H9 (cell line): ENCODE data around the gene STARD3. TPM values are rescaled to one million over a fixed set of nuclear protein-coding genes. Genes with fewer than 3 reads are reported as not detected.

Experiments used
- DNase-seq: peaks from one replicate; pipeline ENCODE4 v3.0.0-alpha.2; 2017
- H2AFZ ChIP-seq: one replicate; pipeline ENCODE4 v1.6.1; 2013; ENCODE audit warnings: mild to moderate bottlenecking, low read length, control low read depth, moderate library complexity
- H2AK5ac ChIP-seq: 2 replicates; pipeline ENCODE4 v1.6.1; 2013; ENCODE audit warnings: low read length, control low read depth, mixed read lengths; ENCODE audit not compliant: insufficient read length
- H2BK120ac ChIP-seq: one replicate; pipeline ENCODE4 v1.6.1; 2013; ENCODE audit warnings: low read depth, mild to moderate bottlenecking, low read length, control low read depth, inconsistent platforms; ENCODE audit not compliant: poor library complexity, severe bottlenecking
- H2BK12ac ChIP-seq: 2 replicates; pipeline ENCODE4 v1.6.1; 2013; ENCODE audit warnings: low read length, control low read depth, mixed read lengths, low read depth; ENCODE audit not compliant: insufficient read length
- H2BK15ac ChIP-seq: 2 replicates; pipeline ENCODE4 v1.6.1; 2013; ENCODE audit warnings: low read depth, low read length, control low read depth
- H2BK20ac ChIP-seq: one replicate; pipeline ENCODE4 v1.6.1; 2013; ENCODE audit warnings: low read depth, mild to moderate bottlenecking, low read length, control low read depth, inconsistent platforms; ENCODE audit not compliant: poor library complexity, severe bottlenecking
- H2BK5ac ChIP-seq: 2 replicates; pipeline ENCODE4 v1.6.1; 2013; ENCODE audit warnings: low read length, control low read depth, mixed read lengths; ENCODE audit not compliant: insufficient read length
- H3K14ac ChIP-seq: 2 replicates; pipeline ENCODE4 v1.6.1; 2013; ENCODE audit warnings: low read length, control low read depth; ENCODE audit not compliant: insufficient read depth
- H3K18ac ChIP-seq: 2 replicates; pipeline ENCODE4 v1.6.1; 2013; ENCODE audit warnings: low read depth, mild to moderate bottlenecking, mixed read lengths, low read length, control low read depth; ENCODE audit not compliant: insufficient read length
- H3K23ac ChIP-seq: 2 replicates; pipeline ENCODE4 v1.6.1; 2013; ENCODE audit warnings: low read length, control low read depth, mixed read lengths, low read depth; ENCODE audit not compliant: insufficient read length
- H3K23me2 ChIP-seq: 2 replicates; pipeline ENCODE4 v1.6.1; 2013; ENCODE audit warnings: low read depth, mild to moderate bottlenecking, mixed read lengths, low read length, control low read depth; ENCODE audit not compliant: insufficient read length, poor library complexity, severe bottlenecking
- H3K27ac ChIP-seq: 2 replicates; pipeline ENCODE4 v1.5.1; 2013; ENCODE audit warnings: low read length, control low read depth, mixed read lengths, low read depth; ENCODE audit not compliant: insufficient read length
- H3K27me3 ChIP-seq: 2 replicates; pipeline ENCODE4 v1.6.1; 2013; ENCODE audit warnings: low read length, control low read depth, inconsistent platforms; ENCODE audit not compliant: insufficient read depth
- H3K4ac ChIP-seq: 2 replicates; pipeline ENCODE4 v1.6.1; 2013; ENCODE audit warnings: low read depth, mild to moderate bottlenecking, control low read depth, inconsistent platforms, low read length, moderate library complexity
- H3K4me1 ChIP-seq: 2 replicates; pipeline ENCODE4 v1.6.1; 2013; ENCODE audit warnings: low read length, control low read depth, inconsistent platforms; ENCODE audit not compliant: insufficient read depth
- H3K4me2 ChIP-seq: 2 replicates; pipeline ENCODE4 v1.6.1; 2013; ENCODE audit warnings: low read length, control low read depth, mixed read lengths; ENCODE audit not compliant: insufficient read length, insufficient read depth
- H3K56ac ChIP-seq: 2 replicates; pipeline ENCODE4 v1.6.1; 2013; ENCODE audit warnings: low read depth, mild to moderate bottlenecking, mixed read lengths, low read length, control low read depth; ENCODE audit not compliant: insufficient read length
- H3K79me1 ChIP-seq: 2 replicates; pipeline ENCODE4 v1.6.1; 2013; ENCODE audit warnings: low read depth, mild to moderate bottlenecking, moderate library complexity, low read length, control low read depth, inconsistent platforms; ENCODE audit not compliant: insufficient read depth, poor library complexity, severe bottlenecking
- H3K79me2 ChIP-seq: 2 replicates; pipeline ENCODE4 v1.6.1; 2013; ENCODE audit warnings: low read length, control low read depth, inconsistent platforms; ENCODE audit not compliant: insufficient read depth
- H3K9ac ChIP-seq: 2 replicates; pipeline ENCODE4 v1.6.1; 2013; ENCODE audit warnings: low read length, control low read depth, mixed read lengths; ENCODE audit not compliant: insufficient read length; ENCODE audit errors: extremely low read depth
- H3K9me3 ChIP-seq: one replicate; pipeline ENCODE4 v1.6.1; 2013; ENCODE audit warnings: low read depth, low read length, inconsistent platforms; ENCODE audit not compliant: control insufficient read depth
- H3T11ph ChIP-seq: one replicate; pipeline ENCODE4 v1.6.1; 2013; ENCODE audit warnings: mild to moderate bottlenecking, low read length, control low read depth, inconsistent platforms
- H4K20me1 ChIP-seq: one replicate; pipeline ENCODE4 v1.6.1; 2013; ENCODE audit not compliant: control insufficient read depth, insufficient read length, insufficient read depth
- H4K5ac ChIP-seq: 2 replicates; pipeline ENCODE4 v1.6.1; 2013; ENCODE audit warnings: low read depth, mild to moderate bottlenecking, mixed read lengths, low read length, control low read depth; ENCODE audit not compliant: insufficient read length
- H4K8ac ChIP-seq: replicated peaks from 2 replicates; pipeline ENCODE4 v1.6.1; 2013; ENCODE audit warnings: low read length, control low read depth, mixed read lengths, low read depth; ENCODE audit not compliant: insufficient read length
- H4K91ac ChIP-seq: 2 replicates; pipeline ENCODE4 v1.6.1; 2013; ENCODE audit warnings: low read depth, mild to moderate bottlenecking, moderate library complexity, mixed read lengths, low read length, control low read depth; ENCODE audit not compliant: insufficient read length
- H3K27ac Mint-ChIP-seq, 3 experiments: 2 replicates in 2 of 3; 3 replicates in 1 of 3; pipeline ENCODE4 v1.8.0; 2020 to 2021; ENCODE audit warnings: mixed read lengths in 3 of 3, mild to moderate bottlenecking in 1 of 3, moderate library complexity in 1 of 3
- H3K27me3 Mint-ChIP-seq: 2 replicates; pipeline ENCODE4 v1.8.0; 2021; ENCODE audit warnings: low read depth, mild to moderate bottlenecking, moderate library complexity, mixed read lengths
- H3K36me3 Mint-ChIP-seq, 3 experiments: 2 replicates in 2 of 3; 3 replicates in 1 of 3; pipeline ENCODE4 v1.8.0; 2020 to 2021; ENCODE audit warnings: low read depth in 3 of 3, mixed read lengths in 3 of 3; ENCODE audit not compliant: insufficient read depth in 1 of 3
- H3K4me1 Mint-ChIP-seq, 2 experiments: 2 replicates each; pipeline ENCODE4 v1.8.0; 2020; ENCODE audit warnings: mixed read lengths in 2 of 2
- H3K4me3 Mint-ChIP-seq, 2 experiments: 2 replicates in 1 of 2; 3 replicates in 1 of 2; pipeline ENCODE4 v1.8.0; 2020 to 2021; ENCODE audit warnings: mild to moderate bottlenecking in 2 of 2, mixed read lengths in 2 of 2, moderate library complexity in 1 of 2
- H3K9me3 Mint-ChIP-seq, 2 experiments: 2 replicates in 1 of 2; 3 replicates in 1 of 2; pipeline ENCODE4 v1.8.0; 2020; ENCODE audit warnings: mild to moderate bottlenecking in 2 of 2, mixed read lengths in 2 of 2, moderate library complexity in 1 of 2
- WGBS: extraction: QIAGEN DNeasy Blood & Tissue Kit; methylation state at CpG from one replicate; pipeline ENCODE4 v1.1.7; 2013; ENCODE audit warnings: missing lambda C conversion rate, low lambda C conversion rate, mixed read lengths; ENCODE audit not compliant: insufficient read length; ENCODE audit errors: extremely low coverage; 5-methylcytosine and 5-hydroxymethylcytosine counted together
- total RNA-seq: library from RNA; stranded (reverse); gene quantifications from 2 replicates; pipeline ENCODE4 v1.2.1, GENCODE V29; 2021
- TF ChIP-seq, protein P1 (sequence below): fragments of 200-600 bp; sonication (generic); conservative IDR thresholded peaks from 3 replicates; pipeline ENCODE4 v1.8.0; 2021; ENCODE audit warnings: antibody characterized with exemption, mild to moderate bottlenecking

The STARD3 gene
- total RNA-seq, 1 experiment from 2014 or later = 51.3 TPM

DNA sequence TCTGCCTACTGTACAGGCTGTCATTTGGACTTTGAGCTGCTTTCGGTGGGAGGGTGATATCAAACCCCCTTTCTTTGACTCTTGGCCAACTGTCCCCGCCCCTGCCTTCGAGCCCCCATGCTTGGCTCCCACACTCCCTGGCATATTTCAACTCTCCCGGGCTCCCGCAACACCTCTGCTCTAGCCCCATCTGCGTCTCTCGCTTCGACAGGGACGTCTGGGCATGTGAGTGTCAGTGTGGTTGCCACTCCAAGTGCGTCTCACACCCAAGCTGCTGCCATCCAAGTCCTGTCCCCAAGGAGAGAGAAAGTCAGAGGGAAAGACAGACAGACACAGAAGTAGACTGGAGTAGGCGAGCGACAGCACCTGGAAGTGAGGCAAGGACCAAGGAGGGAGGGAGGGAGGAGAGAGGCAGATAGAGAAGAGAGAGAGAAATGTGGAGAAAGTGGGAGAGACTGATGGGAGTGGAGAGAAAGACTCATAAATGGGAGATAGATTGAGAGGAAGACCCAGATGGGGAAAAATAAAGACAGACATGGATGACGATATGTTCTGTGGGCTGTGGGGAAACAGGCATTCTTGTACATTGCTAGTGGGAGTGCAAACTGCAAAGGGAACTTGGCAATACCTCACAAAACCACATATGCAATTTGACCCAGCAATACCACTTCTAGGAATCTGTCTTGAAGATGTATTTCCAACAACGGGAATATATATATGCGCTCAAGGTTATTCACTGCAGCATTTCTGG, 11.8 kb downstream of the STARD3 start:
- no peak overlapping the region for H3K4me3 Mint-ChIP-seq
- no peak overlapping the region for H2BK20ac ChIP-seq
- no peaks in the 10 kb centered on the region for H3K79me1 ChIP-seq
- no peak overlapping the region for H2BK12ac ChIP-seq
- peaks cover 0 to 6% (median 2%) of the 10 kb centered on the region in 3 experiments; a peak in 6 of 7 replicates for H3K36me3 Mint-ChIP-seq
- no peak overlapping the region for H2BK120ac ChIP-seq
- no peak overlapping the region for H3K18ac ChIP-seq
- peaks cover 46 to 66% of the 10 kb centered on the region in 2 experiments for H3K4me1 Mint-ChIP-seq
- peaks cover 3% of the 10 kb centered on the region for H3K23me2 ChIP-seq
- H3K23ac ChIP-seq = no peak overlapping the region
- H3K9me3 ChIP-seq = no peaks in the 10 kb centered on the region
- H3K27me3 Mint-ChIP-seq = no peaks in the 10 kb centered on the region; the same call in 1 of the 2 replicates
- no peaks in the 10 kb centered on the region for H3K9me3 Mint-ChIP-seq
- TF ChIP-seq, protein P1, sequence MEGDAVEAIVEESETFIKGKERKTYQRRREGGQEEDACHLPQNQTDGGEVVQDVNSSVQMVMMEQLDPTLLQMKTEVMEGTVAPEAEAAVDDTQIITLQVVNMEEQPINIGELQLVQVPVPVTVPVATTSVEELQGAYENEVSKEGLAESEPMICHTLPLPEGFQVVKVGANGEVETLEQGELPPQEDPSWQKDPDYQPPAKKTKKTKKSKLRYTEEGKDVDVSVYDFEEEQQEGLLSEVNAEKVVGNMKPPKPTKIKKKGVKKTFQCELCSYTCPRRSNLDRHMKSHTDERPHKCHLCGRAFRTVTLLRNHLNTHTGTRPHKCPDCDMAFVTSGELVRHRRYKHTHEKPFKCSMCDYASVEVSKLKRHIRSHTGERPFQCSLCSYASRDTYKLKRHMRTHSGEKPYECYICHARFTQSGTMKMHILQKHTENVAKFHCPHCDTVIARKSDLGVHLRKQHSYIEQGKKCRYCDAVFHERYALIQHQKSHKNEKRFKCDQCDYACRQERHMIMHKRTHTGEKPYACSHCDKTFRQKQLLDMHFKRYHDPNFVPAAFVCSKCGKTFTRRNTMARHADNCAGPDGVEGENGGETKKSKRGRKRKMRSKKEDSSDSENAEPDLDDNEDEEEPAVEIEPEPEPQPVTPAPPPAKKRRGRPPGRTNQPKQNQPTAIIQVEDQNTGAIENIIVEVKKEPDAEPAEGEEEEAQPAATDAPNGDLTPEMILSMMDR = no peak
- peaks cover 9% of the 10 kb centered on the region; the same call in 1 of the 2 replicates for H3K4me1 ChIP-seq
- no peaks in the 10 kb centered on the region for H3K79me2 ChIP-seq
- no peak overlapping the region for H2AFZ ChIP-seq
- no peak overlapping the region for H3K27ac ChIP-seq
- DNase-seq = no peak
- peak overlapping the region in 2 of 3 experiments; percentile 34 to 69; a peak in 3 of 7 replicates for H3K27ac Mint-ChIP-seq
- no peak overlapping the region for H3K14ac ChIP-seq
- H3K27me3 ChIP-seq = no peaks in the 10 kb centered on the region
- H3K9ac ChIP-seq = no peak overlapping the region
- H4K5ac ChIP-seq = no peak overlapping the region
- H2BK15ac ChIP-seq = no peak overlapping the region
- no peak overlapping the region for H3K4me2 ChIP-seq
- H2AK5ac ChIP-seq = no peak overlapping the region
- no peak overlapping the region for H3T11ph ChIP-seq
- H2BK5ac ChIP-seq = no peak overlapping the region
- no peak overlapping the region for H3K56ac ChIP-seq
- WGBS = no CpG with 5 or more reads among the region's 15 CpGs
- H3K4ac ChIP-seq = no peak overlapping the region
- no peaks in the 10 kb centered on the region for H4K20me1 ChIP-seq
- no peak overlapping the region for H4K91ac ChIP-seq
- H4K8ac ChIP-seq = no peak overlapping the region
